Lower leg skin (tissue), 3 donors: Measurements from ENCODE around the gene SEMA6B.

Experiments
- POLR2A ChIP-seq, 2 donors: fragments of 450-650 bp; IDR thresholded peaks; one replicate each; pipeline ENCODE4 v1.6.1; 2016 to 2017; ENCODE audit warnings: antibody characterized with exemption in 2 of 2, mild to moderate bottlenecking in 1 of 2, moderate library complexity in 1 of 2
- TF ChIP-seq, protein P1 (sequence below), 3 donors: fragments of 450-650 bp; IDR thresholded peaks; one replicate each; pipeline ENCODE4 v1.5.1; 2016; ENCODE audit warnings: antibody characterized with exemption in 3 of 3, mild to moderate bottlenecking in 3 of 3, moderate library complexity in 2 of 3

- TF ChIP-seq, protein P1, sequence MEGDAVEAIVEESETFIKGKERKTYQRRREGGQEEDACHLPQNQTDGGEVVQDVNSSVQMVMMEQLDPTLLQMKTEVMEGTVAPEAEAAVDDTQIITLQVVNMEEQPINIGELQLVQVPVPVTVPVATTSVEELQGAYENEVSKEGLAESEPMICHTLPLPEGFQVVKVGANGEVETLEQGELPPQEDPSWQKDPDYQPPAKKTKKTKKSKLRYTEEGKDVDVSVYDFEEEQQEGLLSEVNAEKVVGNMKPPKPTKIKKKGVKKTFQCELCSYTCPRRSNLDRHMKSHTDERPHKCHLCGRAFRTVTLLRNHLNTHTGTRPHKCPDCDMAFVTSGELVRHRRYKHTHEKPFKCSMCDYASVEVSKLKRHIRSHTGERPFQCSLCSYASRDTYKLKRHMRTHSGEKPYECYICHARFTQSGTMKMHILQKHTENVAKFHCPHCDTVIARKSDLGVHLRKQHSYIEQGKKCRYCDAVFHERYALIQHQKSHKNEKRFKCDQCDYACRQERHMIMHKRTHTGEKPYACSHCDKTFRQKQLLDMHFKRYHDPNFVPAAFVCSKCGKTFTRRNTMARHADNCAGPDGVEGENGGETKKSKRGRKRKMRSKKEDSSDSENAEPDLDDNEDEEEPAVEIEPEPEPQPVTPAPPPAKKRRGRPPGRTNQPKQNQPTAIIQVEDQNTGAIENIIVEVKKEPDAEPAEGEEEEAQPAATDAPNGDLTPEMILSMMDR (IDR thresholded peaks at IDR 0.05) = no peak
- no peak for TF ChIP-seq POLR2A (IDR thresholded peaks at IDR 0.05)
Observed at GRCh38 chr19:4581666-4582553, 22.4 kb upstream of the SEMA6B start.
